IMR-90 (cell line): Measurements from ENCODE around the gene KLF11. TPM values are rescaled to one million over a fixed set of nuclear protein-coding genes. Genes with fewer than 3 reads are reported as not detected.

ENCODE experiments used
- ATAC-seq: fragments of 200-7000 bp; cut with Tn5 transposase; 2 replicates; pipeline ENCODE4 v1.9.1; 2020; ENCODE audit warnings: low read depth, mild to moderate bottlenecking, moderate library complexity
- BruUV-seq: library from RNA; stranded (reverse); fragments of 400-500 nt; replicated peaks from 2 replicates; lab custom pipeline; 2021; lab: Mats Ljungman, UMichigan
- CTCF ChIA-PET: fragments of 300-600 bp; formaldehyde crosslinking; extraction: SDS; loops from one replicate; lab custom pipeline; 2021; ENCODE audit warnings: antibody characterized with exemption; lab: Yijun Ruan, JAX
- POLR2A ChIA-PET: fragments of 300-600 bp; sonication (Branson Sonifier 250); formaldehyde crosslinking; loops from one replicate; lab custom pipeline; 2022; ENCODE audit warnings: antibody characterized with exemption; ENCODE audit not compliant: unreplicated experiment; lab: Charles Lee
- DNase-seq: peaks from one replicate; pipeline ENCODE4 v3.0.0; 2013
- H2AFZ ChIP-seq: replicated peaks from 2 replicates; pipeline ENCODE3; 2013; ENCODE audit warnings: low read length, mild to moderate bottlenecking; ENCODE audit not compliant: poor library complexity
- H2AK5ac ChIP-seq: 2 replicates; pipeline ENCODE4 v1.6.1; 2013; ENCODE audit warnings: low read depth, low read length, inconsistent platforms
- H2AK9ac ChIP-seq: replicated peaks from 2 replicates; pipeline ENCODE3; 2013; ENCODE audit warnings: mild to moderate bottlenecking, low read depth, low read length, moderate library complexity; ENCODE audit not compliant: poor library complexity
- H2BK120ac ChIP-seq: 2 replicates; pipeline ENCODE4 v1.6.1; 2013; ENCODE audit warnings: low read depth, low read length, inconsistent platforms
- H2BK15ac ChIP-seq: 3 replicates; pipeline ENCODE4 v1.6.1; 2013; ENCODE audit warnings: low read depth, low read length, inconsistent platforms
- H2BK20ac ChIP-seq: 2 replicates; pipeline ENCODE4 v1.6.1; 2013; ENCODE audit warnings: low read depth, mild to moderate bottlenecking, inconsistent platforms, low read length, moderate library complexity
- H2BK5ac ChIP-seq: 2 replicates; pipeline ENCODE4 v1.6.1; 2013; ENCODE audit warnings: mild to moderate bottlenecking, low read depth, low read length, inconsistent platforms; ENCODE audit not compliant: poor library complexity, severe bottlenecking
- H3K14ac ChIP-seq: replicated peaks from 2 replicates; pipeline ENCODE4 v1.6.1; 2013; ENCODE audit warnings: low read depth, low read length, inconsistent platforms
- H3K18ac ChIP-seq: 2 replicates; pipeline ENCODE4 v1.6.1; 2013; ENCODE audit warnings: low read depth, low read length, control low read depth
- H3K23ac ChIP-seq: 2 replicates; pipeline ENCODE4 v1.6.1; 2013; ENCODE audit warnings: low read depth, low read length, inconsistent platforms
- H3K27ac ChIP-seq: 2 replicates; pipeline ENCODE4 v1.5.1; 2013; ENCODE audit warnings: mild to moderate bottlenecking, control low read depth, low read length; ENCODE audit not compliant: insufficient read depth
- H3K27me3 ChIP-seq: 2 replicates; pipeline ENCODE4 v1.6.1; 2013; ENCODE audit warnings: low read length; ENCODE audit not compliant: control insufficient read depth, insufficient read depth
- H3K36me3 ChIP-seq: 2 replicates; pipeline ENCODE4 v1.6.1; 2013; ENCODE audit warnings: low read length, mixed read lengths; ENCODE audit not compliant: control insufficient read depth, insufficient read depth
- H3K4ac ChIP-seq: 2 replicates; pipeline ENCODE4 v1.6.1; 2013; ENCODE audit warnings: low read depth, low read length, inconsistent platforms
- H3K4me1 ChIP-seq: 2 replicates; pipeline ENCODE4 v1.6.1; 2013; ENCODE audit warnings: low read length, mixed read lengths; ENCODE audit not compliant: control insufficient read depth, insufficient read depth
- H3K4me2 ChIP-seq: 2 replicates; pipeline ENCODE4 v1.6.1; 2013; ENCODE audit warnings: low read depth, mild to moderate bottlenecking, control low read depth, low read length, moderate library complexity
- H3K4me3 ChIP-seq: 2 replicates; pipeline ENCODE4 v1.5.1; 2013; ENCODE audit warnings: low read depth, mild to moderate bottlenecking, control low read depth, low read length, moderate library complexity; ENCODE audit not compliant: insufficient read depth
- H3K56ac ChIP-seq: 2 replicates; pipeline ENCODE4 v1.6.1; 2013; ENCODE audit warnings: low read length, inconsistent platforms; ENCODE audit not compliant: insufficient read depth; ENCODE audit errors: extremely low read depth
- H3K79me1 ChIP-seq, 2 experiments: 2 replicates each; pipeline ENCODE4 v1.6.1; 2013; ENCODE audit warnings: low read length in 2 of 2, inconsistent platforms in 1 of 2, low read depth in 1 of 2
- H3K9ac ChIP-seq: 2 replicates; pipeline ENCODE4 v1.6.1; 2013; ENCODE audit warnings: low read depth, low read length, control low read depth
- H3K9me1 ChIP-seq: 2 replicates; pipeline ENCODE4 v1.6.1; 2013; ENCODE audit warnings: low read length, inconsistent platforms; ENCODE audit not compliant: insufficient read depth
- H3K9me3 ChIP-seq: 2 replicates; pipeline ENCODE4 v1.6.1; 2013; ENCODE audit warnings: low read length; ENCODE audit not compliant: control insufficient read depth, insufficient read depth
- H4K20me1 ChIP-seq: 2 replicates; pipeline ENCODE4 v1.6.1; 2013; ENCODE audit warnings: low read length, inconsistent platforms; ENCODE audit not compliant: insufficient read depth
- H4K5ac ChIP-seq: 2 replicates; pipeline ENCODE4 v1.6.1; 2013; ENCODE audit warnings: mild to moderate bottlenecking, low read depth, low read length, control low read depth
- H4K8ac ChIP-seq, 2 experiments: 2 replicates each; pipeline ENCODE4 v1.6.1; 2013; ENCODE audit warnings: low read depth in 2 of 2, low read length in 2 of 2, control low read depth in 1 of 2, inconsistent platforms in 1 of 2
- H4K91ac ChIP-seq: 2 replicates; pipeline ENCODE4 v1.6.1; 2013; ENCODE audit warnings: low read depth, low read length, inconsistent platforms; ENCODE audit not compliant: insufficient read depth
- BHLHE40 ChIP-seq: fragments of 150-350 bp; IDR thresholded peaks from 2 replicates; pipeline ENCODE4 v1.6.1; 2016; ENCODE audit warnings: mild to moderate bottlenecking, low read depth, low read length
- CEBPB ChIP-seq: IDR thresholded peaks from 2 replicates; pipeline ENCODE4 v1.6.1; 2012; ENCODE audit warnings: low read depth, low read length, improper control_type of control experiment
- CHD1 ChIP-seq: IDR thresholded peaks from 2 replicates; pipeline ENCODE4 v1.6.1; 2012; ENCODE audit warnings: low read depth, low read length, improper control_type of control experiment
- CTCF ChIP-seq: conservative IDR thresholded peaks from 2 replicates; pipeline ENCODE4 v1.5.1; 2012; ENCODE audit warnings: mild to moderate bottlenecking, low read depth, low read length, improper control_type of control experiment
- ELK1 ChIP-seq: fragments of 150-350 bp; IDR thresholded peaks from 2 replicates; pipeline ENCODE4 v1.6.1; 2016; ENCODE audit warnings: low read depth, mild to moderate bottlenecking, low read length, moderate library complexity, borderline replicate concordance
- FOS ChIP-seq: fragments of 150-350 bp; IDR thresholded peaks from 2 replicates; pipeline ENCODE4 v1.6.1; 2016; ENCODE audit warnings: low read depth, low read length
- MAFK ChIP-seq: IDR thresholded peaks from 2 replicates; pipeline ENCODE4 v1.6.1; 2012; ENCODE audit warnings: low read depth, low read length, improper control_type of control experiment
- MAZ ChIP-seq: IDR thresholded peaks from 2 replicates; pipeline ENCODE4 v1.6.1; 2012; ENCODE audit warnings: low read depth, mild to moderate bottlenecking, low read length, improper control_type of control experiment, moderate library complexity, borderline replicate concordance
- MXI1 ChIP-seq: IDR thresholded peaks from 2 replicates; pipeline ENCODE4 v1.6.1; 2012; ENCODE audit warnings: low read depth, mild to moderate bottlenecking, low read length, moderate library complexity, borderline replicate concordance
- NFE2L2 ChIP-seq: fragments of 150-350 bp; IDR thresholded peaks from 2 replicates; pipeline ENCODE4 v1.6.1; 2016; ENCODE audit warnings: low read depth, mild to moderate bottlenecking, low read length
- POLR2A ChIP-seq: IDR thresholded peaks from 2 replicates; pipeline ENCODE4 v1.6.1; 2012; ENCODE audit warnings: mild to moderate bottlenecking, low read depth, low read length
- RAD21 ChIP-seq: IDR thresholded peaks from 2 replicates; pipeline ENCODE4 v1.6.1; 2012; ENCODE audit warnings: low read length, improper control_type of control experiment
- RCOR1 ChIP-seq: IDR thresholded peaks from 2 replicates; pipeline ENCODE4 v1.6.1; 2012; ENCODE audit warnings: mild to moderate bottlenecking, low read length, improper control_type of control experiment; ENCODE audit not compliant: insufficient replicate concordance
- SMC3 ChIP-seq: fragments of 150-350 bp; IDR thresholded peaks from 2 replicates; pipeline ENCODE4 v1.6.1; 2016; ENCODE audit warnings: low read depth, mild to moderate bottlenecking, antibody characterized with exemption, low read length, moderate library complexity
- USF2 ChIP-seq: fragments of 150-350 bp; IDR thresholded peaks from 2 replicates; pipeline ENCODE4 v1.6.1; 2017; ENCODE audit warnings: mild to moderate bottlenecking, antibody characterized with exemption, low read length, low read depth
- WGBS, 2 experiments: methylation state at CpG; one replicate each; pipeline versions ENCODE4 v1.1.5 to v1.1.7; 2013; ENCODE audit warnings: missing lambda C conversion rate in 2 of 2; ENCODE audit not compliant: insufficient read length in 1 of 2; ENCODE audit errors: extremely low coverage in 2 of 2; 5-methylcytosine and 5-hydroxymethylcytosine counted together
- dilution Hi-C: fragments of 300-500 bp; cut with HindIII; formaldehyde crosslinking; loops from one replicate; pipeline ENCODE4 v1.14.3; 2018; ENCODE audit warnings: low sequenced_read_pairs; ENCODE audit not compliant: unreplicated experiment
- in situ Hi-C: fragments of 300-500 bp; cut with MboI; formaldehyde crosslinking; loops from 3 replicates; pipeline ENCODE4 v1.14.3; 2019; ENCODE audit warnings: low sequenced_read_pairs, inconsistent platforms, mixed read lengths
- intact Hi-C: fragments of 100-400 bp; cut with micrococcal nuclease; formaldehyde crosslinking; loops from 2 replicates; pipeline ENCODE4 v1.10.0; 2022
- polyA plus RNA-seq, 3 experiments: library from polyadenylated mRNA; depleted of rRNA; stranded (reverse); fragments of >200 nt; gene quantifications; 2 replicates each; pipeline ENCODE4 v1.2.3, GENCODE V29; 2012; ENCODE audit warnings: low replicate concordance in 1 of 3
- total RNA-seq: library from RNA; depleted of rRNA; stranded (reverse); fragments of >200 nt; gene quantifications from 2 replicates; pipeline ENCODE4 v1.2.3, GENCODE V29; 2012

Gene KLF11
- total and polyA plus RNA-seq, 2 of the 4 experiments (the other 2 are of a cell fraction), result 2.0 to 2.4 TPM

DNA sequence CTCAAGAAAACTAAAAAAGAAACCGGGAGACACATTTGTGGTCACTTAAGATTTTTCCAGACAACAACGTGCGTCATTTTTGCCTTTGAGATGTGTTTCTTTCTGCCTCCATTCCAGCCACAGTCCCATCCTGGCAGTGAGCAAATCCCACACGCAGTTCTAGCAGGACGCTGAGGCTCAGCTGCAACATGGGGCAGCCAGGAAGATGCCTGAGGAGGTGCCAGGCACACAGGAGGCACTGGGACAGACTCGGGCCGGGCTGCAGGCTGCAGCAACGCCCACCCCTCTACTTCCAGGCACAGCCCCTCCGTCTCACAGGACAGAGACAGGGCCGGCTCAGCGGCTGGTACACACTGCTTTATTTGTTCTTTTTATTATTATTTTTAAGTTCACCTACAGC, 13.1 kb downstream of the KLF11 start:
- Histone ChIP-seq H2BK5ac (no peak overlapping the region), H3K9ac (no peak overlapping the region), H3K79me1 (no peaks in the 10 kb centered on the region; a peak in 1 of 4 replicates), H3K4ac (no peak overlapping the region; the same call in 1 of the 2 replicates), H3K4me3 (no peak overlapping the region), H3K23ac (no peak overlapping the region), H3K36me3 (peaks cover 5% of the 10 kb centered on the region), H4K20me1 (no peaks in the 10 kb centered on the region; the same call in 1 of the 2 replicates), H3K27ac (no peak overlapping the region), H2BK15ac (no peak overlapping the region), H2AK9ac (peak overlapping the region; percentile 38), H3K14ac (no peak overlapping the region), H3K4me2 (no peak overlapping the region), H2BK120ac (peak overlapping the region; percentile 0; the same call in 1 of the 2 replicates), H4K91ac (peak overlapping the region; percentile 31; the same call in 1 of the 2 replicates), H3K27me3 (0 out of 2 replicates have a peak, but pooled peaks cover 2% of the 10 kb centered on the region), H4K8ac (peak overlapping the region in 1 of 2 experiments; percentile 69; a peak in 2 of 4 replicates), H3K4me1 (peaks cover 14% of the 10 kb centered on the region; the same call in 1 of the 2 replicates), H3K9me1 (0 out of 2 replicates have a peak, but pooled peaks cover 3% of the 10 kb centered on the region), H2AFZ (peak overlapping the region; percentile 63), H3K18ac (no peak overlapping the region; the same call in 1 of the 2 replicates), H4K5ac (peak overlapping the region; percentile 18; the same call in 1 of the 2 replicates), H3K56ac (no peak overlapping the region), H3K9me3 (no peaks in the 10 kb centered on the region), H2BK20ac (no peak overlapping the region), H2AK5ac (peak overlapping the region; percentile 3; the same call in 1 of the 2 replicates)
- dilution Hi-C loops, result no loop called here
- ChIA-PET POLR2A (no interaction called here), CTCF (interaction anchor here (0.6 to 2.7 kb wide), 2 partner anchors 171 to 379 kb away, joined by 3 to 11 read pairs; no protein-coding TSS in a partner anchor)
- TF ChIP-seq MAZ (no peak), ELK1 (no peak), USF2 (no peak), CTCF (no peak), MXI1 (no peak), CHD1 (no peak), BHLHE40 (no peak), POLR2A (no peak), RAD21 (no peak), FOS (no peak), NFE2L2 (no peak), MAFK (no peak), CEBPB (no peak), SMC3 (no peak), RCOR1 (no peak)
- ATAC-seq (no peak), DNase-seq (no peak)
- in situ Hi-C loops, result no loop called here
- WGBS, 2 experiments, result 97% methylated on average over 5 of the region's 11 CpGs; no CpG with 5 or more reads in 1 of the 2 experiments
- no TSS peak for BruUV-seq
- intact Hi-C loops, result no loop called here
